ENCODE measurements around the gene MAPRE3. TPM values are rescaled to one million over a fixed set of nuclear protein-coding genes. Genes with fewer than 3 reads are reported as not detected.
A peak's percentile ranks its signal among the peaks of the same experiment; 100 is the strongest.
"Not testable (repeated sequence)": the region's sequence is repeated elsewhere in the genome, so short reads cannot be mapped to it uniquely, and the experiment has no call there.

MAPRE3 gene
- total RNA-seq (1 to 10 TPM; 3.4 to 3.6 TPM), polyA plus RNA-seq (1 to 10 TPM; 1.3 to 2.5 TPM)

DNA sequence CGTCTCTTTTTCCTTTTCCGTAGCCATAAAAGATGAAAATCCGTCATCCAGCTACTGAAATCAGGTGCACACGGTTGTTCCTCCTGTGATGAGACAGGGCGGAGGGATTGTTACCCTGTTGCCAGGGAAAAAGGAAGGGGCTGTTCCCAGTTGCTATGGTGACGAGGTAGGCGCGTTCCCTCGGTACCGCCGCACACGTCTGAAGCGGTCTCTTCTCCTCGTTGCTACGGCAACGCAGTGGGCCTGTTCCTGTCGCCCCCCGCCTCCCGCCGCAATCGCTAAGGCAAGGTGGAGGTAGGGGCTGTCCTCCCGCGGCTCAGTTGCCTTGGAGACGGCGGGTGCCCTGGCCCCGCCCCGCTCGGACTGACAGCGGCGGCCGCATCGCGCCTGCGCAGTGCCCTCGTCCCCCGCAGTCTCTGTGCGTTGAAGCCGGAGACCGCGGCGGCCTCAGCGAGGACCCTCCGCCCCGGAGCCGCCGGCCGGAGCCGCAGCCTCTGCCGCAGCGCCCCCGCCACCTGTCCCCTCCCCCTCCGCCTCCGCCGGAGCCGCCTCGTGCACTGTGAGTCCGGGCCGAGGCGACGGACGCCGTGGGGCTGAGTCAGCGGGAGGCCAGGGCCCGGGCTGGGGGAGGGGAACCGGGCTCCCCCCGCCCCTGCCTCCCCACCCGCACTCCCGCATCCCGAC, at the start of gene MAPRE3:
MAPRE3 (plus strand) TSS at position 394 of the 684 bp plus-strand sequence. CDS start 51,582 bp downstream, outside the sequence.
- Mint-ChIP-seq H3K27me3 (peaks cover 5 to 11% of the 10 kb centered on the region in 2 donors), H3K36me3 (no peaks in the 10 kb centered on the region), H3K4me3 (peak within 1 kb of the TSS; percentile 82 to 90 (median 85)), H3K4me1 (peaks cover 12 to 30% (median 18%) of the 10 kb centered on the region in 4 donors), H3K9me3 (peaks cover 0 to 1% (median 0%) of the 10 kb centered on the region in 8 donors), H3K27ac (peak within 1 kb of the TSS; percentile 75 to 96 (median 92))
- Histone ChIP-seq H3K27ac (ENCODE audit: low read depth, low read length) (peak within 1 kb of the TSS; percentile 44), H3K9me3 (ENCODE audit: control insufficient read depth in 1 of 2, low read length in 2 of 2) (no peaks in the 10 kb centered on the region), H3K27me3 (ENCODE audit: insufficient read depth, low read length) (no peaks in the 10 kb centered on the region), H3K4me1 (ENCODE audit: insufficient read depth, low read length) (peaks cover 15% of the 10 kb centered on the region), H3K4me3 (ENCODE audit: low read length in 2 of 2) (peak within 1 kb of the TSS; percentile 66 to 76), H3K36me3 (ENCODE audit: insufficient read depth, low read length) (no peaks in the 10 kb centered on the region)
- CTCF ChIA-PET (ENCODE audit: partially characterized antibody), result interaction anchor here (0.9 to 1.8 kb wide), 3 partner anchors 9 to 333 kb away, joined by 3 to 12 read pairs (median 3); no protein-coding TSS in a partner anchor
- POLR2A ChIA-PET (ENCODE audit: partially characterized antibody), result no interaction called here
- intact Hi-C loops (cut with micrococcal nuclease), result loop anchor here (5.0 kb wide), 1 partner anchor 62 kb away; the partner anchor contains the start of gene TMEM214
- peak; percentile 81 to 93 (median 85) for DNase-seq

DNA sequence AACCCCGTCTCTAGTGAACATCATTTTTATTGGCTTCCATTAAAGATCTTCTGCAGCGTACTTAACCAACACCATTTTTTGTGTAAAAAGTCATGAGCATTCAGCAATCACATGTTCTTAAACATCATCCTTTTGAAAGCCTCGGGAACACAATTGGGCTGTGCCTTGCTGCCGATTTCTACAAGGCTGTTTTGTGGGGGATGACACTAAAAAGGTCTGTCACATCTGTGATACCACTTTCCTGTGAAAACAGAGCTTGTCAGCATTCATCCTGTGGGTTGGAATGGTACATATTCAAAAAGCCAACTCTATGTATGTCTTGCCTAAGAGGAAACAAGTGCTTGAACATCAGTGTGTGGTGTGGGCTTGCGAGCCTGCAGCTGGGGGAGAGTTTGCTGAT, 49.1 kb upstream of the MAPRE3 start:
- Histone ChIP-seq H3K27ac (ENCODE audit: low read depth, low read length) (no peak overlapping the region), H3K9me3 (ENCODE audit: control insufficient read depth in 1 of 2, low read length in 2 of 2) (no peaks in the 10 kb centered on the region), H3K4me3 (ENCODE audit: low read length in 2 of 2) (no peak overlapping the region), H3K27me3 (ENCODE audit: insufficient read depth, low read length) (no peaks in the 10 kb centered on the region), H3K36me3 (ENCODE audit: insufficient read depth, low read length) (no peaks in the 10 kb centered on the region), H3K4me1 (ENCODE audit: insufficient read depth, low read length) (no peaks in the 10 kb centered on the region)
- Mint-ChIP-seq H3K27ac (no peak overlapping the region), H3K27me3 (peaks cover 2 to 31% of the 10 kb centered on the region in 2 donors), H3K4me1 (peaks cover 2 to 10% (median 7%) of the 10 kb centered on the region in 4 donors), H3K4me3 (no peak overlapping the region), H3K9me3 (no peaks in the 10 kb centered on the region), H3K36me3 (no peaks in the 10 kb centered on the region)
- ChIA-PET POLR2A (ENCODE audit: partially characterized antibody) (no interaction called here), CTCF (ENCODE audit: partially characterized antibody) (interaction anchor here (0.7 to 2.7 kb wide), 4 partner anchors 10 to 75 kb away, joined by 3 to 19 read pairs (median 4); no protein-coding TSS in a partner anchor)
- intact Hi-C loops (cut with micrococcal nuclease), result loop anchor here (5.0 kb wide), 1 partner anchor 74 kb away; the partner anchor contains the start of gene DPYSL5
- no peak for DNase-seq

DNA sequence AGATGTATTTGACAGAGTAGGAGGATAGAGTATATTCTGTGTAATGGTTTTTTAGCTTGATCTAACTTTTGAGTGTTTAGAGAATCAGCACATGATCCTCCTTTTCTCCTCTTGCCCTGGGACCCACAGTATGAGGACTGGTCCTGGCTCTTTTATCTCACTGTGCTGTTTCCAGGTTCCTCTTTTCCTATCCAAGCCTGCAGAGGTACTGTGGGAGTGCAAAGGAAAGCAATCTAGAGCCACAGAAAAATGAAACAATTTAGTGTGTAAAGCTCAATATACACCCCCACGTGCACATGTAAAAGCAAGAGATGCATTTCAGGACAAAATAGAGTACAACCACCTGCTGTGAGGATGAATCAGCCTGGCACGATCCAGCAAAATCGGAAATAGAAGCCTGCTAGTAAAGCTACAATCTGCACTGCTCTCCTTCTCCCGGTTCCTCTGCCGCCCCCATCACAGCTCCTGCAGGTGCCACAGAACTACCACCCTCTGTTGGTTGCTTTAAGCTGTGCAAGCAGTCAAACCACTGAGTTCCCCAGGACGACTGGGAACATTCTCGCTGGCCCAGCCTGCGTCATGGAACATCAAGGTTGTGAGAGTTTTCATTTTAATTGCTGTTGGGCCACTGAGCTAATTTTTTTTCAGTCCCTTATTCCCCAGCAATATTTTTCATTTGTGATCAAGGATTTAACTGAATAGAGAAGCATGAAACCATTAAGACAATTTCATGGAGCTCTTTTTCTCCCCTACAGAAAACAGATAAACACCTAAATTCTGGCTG, 47.8 kb upstream of the MAPRE3 start:
- no peaks in the 10 kb centered on the region for H3K27me3 ChIP-seq (ENCODE audit: insufficient read depth, low read length)
- Mint-ChIP-seq H3K4me1 (peaks cover 2 to 10% (median 7%) of the 10 kb centered on the region in 4 donors), H3K36me3 (no peaks in the 10 kb centered on the region), H3K27me3 (peaks cover 2 to 31% of the 10 kb centered on the region in 2 donors), H3K9me3 (no peaks in the 10 kb centered on the region), H3K27ac (no peak overlapping the region), H3K4me3 (peak overlapping the region in 2 of 8 donors; percentile 7 to 26)
- DNase-seq, result peak in 4 of 5 donors; percentile 12 to 25 (median 22)
- ChIA-PET POLR2A (ENCODE audit: partially characterized antibody) (no interaction called here), CTCF (ENCODE audit: partially characterized antibody) (interaction anchor here (0.6 to 2.7 kb wide), 13 partner anchors 10 to 424 kb away, joined by 3 to 19 read pairs (median 4); no protein-coding TSS in a partner anchor)
- no peaks in the 10 kb centered on the region for H3K9me3 ChIP-seq (ENCODE audit: control insufficient read depth in 1 of 2, low read length in 2 of 2)
- no peaks in the 10 kb centered on the region for H3K4me1 ChIP-seq (ENCODE audit: insufficient read depth, low read length)
- H3K4me3 ChIP-seq (ENCODE audit: low read length in 2 of 2), result no peak overlapping the region
- intact Hi-C loops (cut with micrococcal nuclease), result loop anchor here (5.0 kb wide), 1 partner anchor 75 kb away; the partner anchor contains the start of gene DPYSL5
- H3K27ac ChIP-seq (ENCODE audit: low read depth, low read length), result no peak overlapping the region
- H3K36me3 ChIP-seq (ENCODE audit: insufficient read depth, low read length), result no peaks in the 10 kb centered on the region

DNA sequence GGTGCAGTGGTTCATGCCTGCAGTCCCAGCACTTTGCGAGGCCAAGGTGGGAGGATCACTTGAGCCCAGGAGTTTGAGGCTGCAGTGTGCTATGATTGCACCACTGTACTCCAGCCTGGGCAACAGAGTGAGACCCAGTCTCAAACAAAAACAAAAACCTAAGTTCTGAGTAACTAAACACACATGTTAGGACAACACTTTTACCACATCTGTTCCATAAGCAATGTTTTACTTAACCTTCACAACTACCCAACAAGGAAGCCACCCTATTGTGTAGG, 47.3 kb upstream of the MAPRE3 start:
- H3K36me3 Mint-ChIP-seq; H3K27me3 ChIP-seq (ENCODE audit: insufficient read depth, low read length); H3K27ac ChIP-seq (ENCODE audit: low read depth, low read length); H3K4me3 Mint-ChIP-seq; H3K4me1 Mint-ChIP-seq; H3K36me3 ChIP-seq (ENCODE audit: insufficient read depth, low read length); H3K4me3 ChIP-seq (ENCODE audit: low read length in 2 of 2); DNase-seq; H3K9me3 Mint-ChIP-seq; H3K9me3 ChIP-seq (ENCODE audit: control insufficient read depth in 1 of 2, low read length in 2 of 2); H3K27ac Mint-ChIP-seq; H3K4me1 ChIP-seq (ENCODE audit: insufficient read depth, low read length); POLR2A ChIA-PET (ENCODE audit: partially characterized antibody): not testable (repeated sequence)
- peaks cover 2 to 31% of the 10 kb centered on the region in 2 donors for H3K27me3 Mint-ChIP-seq
- CTCF ChIA-PET (ENCODE audit: partially characterized antibody), result interaction anchor here (0.8 to 2.7 kb wide), 9 partner anchors 9 to 77 kb away, joined by 3 to 19 read pairs (median 4); no protein-coding TSS in a partner anchor
- intact Hi-C loops (cut with micrococcal nuclease), result loop anchor here (5.0 kb wide), 1 partner anchor 76 kb away; the partner anchor contains the start of gene DPYSL5

DNA sequence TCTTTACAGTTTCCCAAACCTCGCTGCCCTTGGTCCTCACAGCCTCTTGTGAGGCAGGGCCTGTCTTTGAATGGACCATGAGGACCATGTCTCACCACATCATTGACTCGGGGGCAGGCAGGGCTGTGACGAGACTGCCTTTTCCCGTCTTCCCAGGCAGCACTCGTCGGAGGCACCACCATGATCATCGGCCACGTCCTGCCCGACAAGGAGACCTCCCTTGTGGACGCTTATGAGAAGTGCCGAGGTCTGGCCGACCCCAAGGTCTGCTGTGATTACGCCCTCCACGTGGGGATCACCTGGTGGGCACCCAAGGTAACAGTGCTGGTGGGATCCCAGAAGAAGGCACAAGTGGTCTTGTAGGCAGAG, 45.7 kb upstream of the MAPRE3 start:
- intact Hi-C loops (cut with micrococcal nuclease), result loop anchor here (5.0 kb wide), 1 partner anchor 77 kb away; the partner anchor contains the start of gene DPYSL5
- DNase-seq, result no peak
- CTCF ChIA-PET (ENCODE audit: partially characterized antibody), result no interaction called here
- H3K27ac ChIP-seq (ENCODE audit: low read depth, low read length), result no peak overlapping the region
- H3K36me3 ChIP-seq (ENCODE audit: insufficient read depth, low read length), result no peaks in the 10 kb centered on the region
- no peak overlapping the region for H3K4me3 ChIP-seq (ENCODE audit: low read length in 2 of 2)
- Mint-ChIP-seq H3K4me1 (peaks cover 2 to 10% (median 7%) of the 10 kb centered on the region in 4 donors), H3K36me3 (no peaks in the 10 kb centered on the region), H3K27me3 (peaks cover 4 to 27% of the 10 kb centered on the region in 2 donors), H3K4me3 (no peak overlapping the region), H3K9me3 (no peaks in the 10 kb centered on the region), H3K27ac (no peak overlapping the region)
- no peaks in the 10 kb centered on the region for H3K9me3 ChIP-seq (ENCODE audit: control insufficient read depth in 1 of 2, low read length in 2 of 2)
- POLR2A ChIA-PET (ENCODE audit: partially characterized antibody), result no interaction called here
- H3K4me1 ChIP-seq (ENCODE audit: insufficient read depth, low read length), result no peaks in the 10 kb centered on the region
- no peaks in the 10 kb centered on the region for H3K27me3 ChIP-seq (ENCODE audit: insufficient read depth, low read length)

DNA sequence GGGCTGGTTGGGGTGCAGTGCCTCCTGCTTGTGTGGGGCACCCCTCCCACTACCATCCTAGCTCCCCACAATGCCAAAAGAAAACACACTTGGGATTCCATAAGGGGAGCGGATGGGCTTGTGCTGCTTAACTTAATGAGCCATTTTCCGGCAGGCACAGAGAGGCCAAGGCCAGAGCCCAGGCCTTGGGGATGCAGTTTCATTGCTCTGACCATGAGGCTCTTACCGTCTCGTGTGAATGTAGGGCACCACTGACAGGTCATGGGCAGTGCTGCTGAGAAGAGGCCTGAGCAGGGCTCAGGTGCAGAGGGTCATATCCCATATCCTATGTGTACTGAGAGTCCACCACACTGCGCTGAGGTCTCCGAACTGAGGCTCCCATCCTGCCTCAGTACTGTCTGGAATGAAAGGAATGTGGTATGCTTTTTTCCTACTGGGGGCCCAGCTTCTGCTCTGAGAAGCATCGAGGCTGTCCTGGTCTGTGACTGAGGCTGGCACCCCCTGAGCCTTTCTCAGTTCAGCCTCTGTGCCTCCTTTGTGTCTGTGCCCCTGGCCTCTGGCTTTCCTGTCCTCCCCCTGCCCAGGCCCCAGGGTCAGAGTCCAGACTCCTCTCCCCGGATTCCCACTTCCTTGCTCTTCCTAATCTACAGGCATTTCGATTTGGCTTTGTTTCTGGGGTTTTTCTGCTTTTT, 45.2 kb upstream of the MAPRE3 start:
- no peaks in the 10 kb centered on the region for H3K9me3 ChIP-seq (ENCODE audit: control insufficient read depth in 1 of 2, low read length in 2 of 2)
- Mint-ChIP-seq H3K27ac (no peak overlapping the region), H3K36me3 (no peaks in the 10 kb centered on the region), H3K4me3 (no peak overlapping the region), H3K27me3 (peaks cover 5 to 31% of the 10 kb centered on the region in 2 donors), H3K4me1 (peaks cover 2 to 10% (median 7%) of the 10 kb centered on the region in 4 donors), H3K9me3 (no peaks in the 10 kb centered on the region)
- intact Hi-C loops (cut with micrococcal nuclease), result no loop called here
- H3K4me1 ChIP-seq (ENCODE audit: insufficient read depth, low read length), result no peaks in the 10 kb centered on the region
- ChIA-PET POLR2A (ENCODE audit: partially characterized antibody) (no interaction called here), CTCF (ENCODE audit: partially characterized antibody) (no interaction called here)
- no peaks in the 10 kb centered on the region for H3K36me3 ChIP-seq (ENCODE audit: insufficient read depth, low read length)
- DNase-seq, result no peak
- no peak overlapping the region for H3K4me3 ChIP-seq (ENCODE audit: low read length in 2 of 2)
- no peaks in the 10 kb centered on the region for H3K27me3 ChIP-seq (ENCODE audit: insufficient read depth, low read length)
- H3K27ac ChIP-seq (ENCODE audit: low read depth, low read length), result no peak overlapping the region

Measured in CD4-positive, alpha-beta memory T cell (primary cell).